Mesangial cell (primary cell): ENCODE data around the gene GH2. TPM values are rescaled to one million over a fixed set of nuclear protein-coding genes. Genes with fewer than 3 reads are reported as not detected.

ENCODE experiments used
- total RNA-seq: library from RNA; depleted of rRNA; stranded (reverse); fragments of >200 nt; gene quantifications from 2 replicates; pipeline ENCODE4 v1.2.3, GENCODE V29; 2015

GH2 gene
- not detected in 2 replicates for total RNA-seq

GRCh38 chr17:63881935-63882601 lies at the start of gene GH2:
Gene GH2 (minus strand): TSS chr17:63881944. CDS start chr17:63881801, 143 bp downstream.

GRCh38 chr17:63918789-63919305 lies 37.1 kb upstream of the GH2 start, which contains the start of gene GH1:
Gene GH1 (minus strand): TSS chr17:63918839. CDS start chr17:63918776, 63 bp downstream.

GRCh38 chr17:63911041-63911635 lies 29.4 kb upstream of the GH2 start, which contains the start of gene CSHL1:
Gene CSHL1 (minus strand): TSS chr17:63911258. CDS start chr17:63911196, 62 bp downstream.

GRCh38 chr17:63896524-63897354 lies 15.0 kb upstream of the GH2 start, which contains the start of gene CSH1:
Gene CSH1 (minus strand): TSS chr17:63896574. CDS start chr17:63896511, 63 bp downstream.

GRCh38 chr17:63873577-63873976 lies 8.2 kb downstream of the GH2 start, which contains the start of gene CSH2:
Gene CSH2 (minus strand): TSS chr17:63873677. CDS start chr17:63873614, 63 bp downstream.

GRCh38 chr17:63842540-63843386 lies 39.0 kb downstream of the GH2 start, which contains the start of gene SMARCD2:
Gene SMARCD2 (minus strand): TSS chr17:63842685. CDS start chr17:63842674, 11 bp downstream.

Other genes starting within 250 kb of the GH2 start
- 73.8 and 88.6 TPM in 2 replicates for gene LIMD2, start 181.8 kb downstream of the GH2 start, total RNA-seq
- gene STRADA, start 140.1 kb downstream of the GH2 start, total RNA-seq, result 16.3 and 16.5 TPM in 2 replicates
- 22.3 and 23.8 TPM in 2 replicates for gene CCDC47, start 108.3 kb downstream of the GH2 start, total RNA-seq
- gene DDX42, start 107.8 kb downstream of the GH2 start, total RNA-seq, result 30.9 and 32.4 TPM in 2 replicates
- gene PSMC5, start 54.5 kb downstream of the GH2 start, total RNA-seq, result 60.0 and 76.8 TPM in 2 replicates
- gene FTSJ3, start 54.3 kb downstream of the GH2 start, total RNA-seq, result 53.2 and 77.4 TPM in 2 replicates
- 78.5 and 89.1 TPM in 2 replicates for gene SMARCD2, start 39.3 kb downstream of the GH2 start, total RNA-seq
- gene CSH2, start 8.3 kb downstream of the GH2 start, total RNA-seq, result not detected in 2 replicates
- gene CSH1, start 14.6 kb upstream of the GH2 start, total RNA-seq, result not detected in 2 replicates
- gene CSHL1, start 29.3 kb upstream of the GH2 start, total RNA-seq, result not detected in 2 replicates
- gene GH1, start 36.9 kb upstream of the GH2 start, total RNA-seq, result not detected in 2 replicates
- 0.76 TPM in 1 of 2 replicates, not detected in the other for gene CD79B, start 50.4 kb upstream of the GH2 start, total RNA-seq
- under 0.01 TPM in 2 replicates for gene SCN4A, start 91.0 kb upstream of the GH2 start, total RNA-seq
- gene PRR29, start 116.4 kb upstream of the GH2 start, total RNA-seq, result 0.38 and 0.49 TPM in 2 replicates
- 2.3 and 6.8 TPM in 2 replicates for gene ICAM2, start 138.7 kb upstream of the GH2 start, total RNA-seq
- gene ERN1, start 248.2 kb upstream of the GH2 start, total RNA-seq, result 3.9 and 7.4 TPM in 2 replicates